Measurements from ENCODE around the gene PRPH.

The PRPH gene

DNA sequence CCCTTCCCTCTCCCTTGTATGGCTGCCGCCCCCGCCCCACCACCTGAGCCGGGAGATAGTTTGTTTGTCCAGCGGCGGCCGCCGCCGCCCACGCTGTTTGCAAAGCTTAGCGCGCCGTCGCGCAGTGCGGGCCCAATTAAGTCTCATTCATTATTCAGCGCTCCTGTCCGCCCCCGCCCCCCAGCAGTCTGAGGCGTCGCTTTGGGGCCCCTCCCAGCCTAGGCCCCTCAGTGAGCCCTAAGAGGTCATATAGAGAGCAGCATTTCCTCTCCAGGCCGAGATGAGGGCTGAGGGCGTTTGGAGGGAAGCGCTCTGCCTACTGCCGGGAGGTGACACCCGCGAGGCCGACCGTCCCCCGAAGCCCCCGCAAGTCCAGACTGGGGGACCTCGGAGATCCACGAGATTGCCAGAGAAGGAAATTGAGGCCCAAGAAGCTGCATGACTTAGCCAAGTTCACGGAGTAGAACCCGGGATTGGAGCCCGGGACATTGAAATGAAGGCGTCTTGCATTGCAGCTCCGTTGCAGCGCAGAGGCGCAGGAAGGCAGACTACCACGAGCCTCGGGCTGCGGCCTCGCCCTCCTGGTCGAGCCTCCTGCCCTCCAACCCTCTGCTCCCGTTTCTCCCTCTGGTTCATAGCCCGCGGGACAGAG, 51.8 kb downstream of the PRPH start, which contains the start of gene DNAJC22:
TSS of gene DNAJC22 (plus strand) at position 230 of the 652 bp plus-strand sequence. CDS start 1,985 bp downstream, outside the sequence.
- no peak for DNase-seq (ENCODE audit: low read depth)

DNA sequence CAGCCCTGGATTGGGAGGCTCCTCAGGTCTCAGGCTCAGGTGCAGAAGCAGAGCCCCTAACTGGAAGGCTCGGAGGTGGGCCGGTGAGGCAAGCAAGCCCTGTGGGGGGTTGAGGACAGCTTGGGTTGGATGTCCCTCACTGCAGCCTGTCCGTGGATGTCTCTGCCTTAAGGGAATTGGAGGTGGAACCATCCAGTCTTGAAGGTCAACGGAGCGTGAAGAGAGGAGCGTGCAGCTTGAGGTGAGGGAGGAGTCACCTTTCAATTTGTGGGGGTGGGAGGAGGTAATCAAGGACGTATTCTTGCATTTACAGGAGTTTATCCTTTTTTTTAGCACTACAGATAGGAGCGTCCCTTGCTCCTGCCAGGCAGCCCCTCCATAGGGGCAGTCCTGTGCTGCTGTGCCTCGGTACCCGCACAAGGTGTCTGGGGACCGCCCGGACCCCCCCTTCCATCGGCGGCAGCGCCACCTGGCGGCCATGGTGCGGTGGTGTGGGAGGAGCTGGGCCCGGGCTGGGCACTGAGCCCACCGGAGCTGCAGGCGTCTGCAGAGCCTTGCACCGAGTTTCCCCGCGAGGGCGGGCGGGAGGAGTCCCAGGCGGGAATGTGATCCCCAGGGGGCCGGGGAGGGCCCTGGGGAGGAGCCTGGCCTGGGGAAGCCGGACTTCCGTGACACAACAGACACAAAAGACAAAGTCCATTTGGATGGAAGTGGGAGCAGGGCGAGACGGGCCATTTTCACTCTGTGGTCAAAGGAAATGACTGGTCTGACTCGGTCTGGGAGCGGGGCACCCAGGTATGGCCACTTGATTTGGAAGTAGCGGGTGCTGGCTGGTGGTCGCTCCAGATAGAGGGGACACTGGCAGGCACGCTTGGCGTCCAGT, 52.6 kb downstream of the PRPH start:
- DNase-seq (ENCODE audit: low read depth), result peak; percentile 73
